Upper lobe of left lung (tissue), 6 donors: ENCODE measurements around the gene CDK6. TPM values are rescaled to one million over a fixed set of nuclear protein-coding genes. Genes with fewer than 3 reads are reported as not detected.

Source experiments
- ATAC-seq, 2 donors: fragments of 200-7000 bp; cut with Tn5 transposase; one replicate each; pipeline ENCODE4 v1.9.1; 2022; ENCODE audit warnings: mild to moderate bottlenecking in 2 of 2, moderate library complexity in 2 of 2; ENCODE audit not compliant: low FRiP score in 2 of 2
- DNase-seq, 2 donors: peaks; one replicate each; pipeline ENCODE4 v3.0.0-alpha.2; 2019 to 2020
- H3K27ac ChIP-seq, 4 donors: fragments of 200-600 bp; sonication (generic); one replicate each; pipeline ENCODE4 v1.5.1; 2016 to 2019
- H3K27me3 ChIP-seq, 4 donors: fragments of 200-600 bp; sonication (generic); one replicate each; pipeline ENCODE4 v1.5.1; 2017 to 2019
- H3K36me3 ChIP-seq, 4 donors: fragments of 200-600 bp; sonication (generic); one replicate each; pipeline ENCODE4 v1.5.1; 2016 to 2019
- H3K4me1 ChIP-seq, 4 donors: fragments of 200-600 bp; sonication (generic); one replicate each; pipeline ENCODE4 v1.5.1; 2018 to 2019
- H3K4me3 ChIP-seq, 4 donors: fragments of 200-600 bp; sonication (generic); one replicate each; pipeline ENCODE4 v1.5.1; 2017 to 2019; ENCODE audit warnings: mild to moderate bottlenecking in 2 of 4, moderate library complexity in 1 of 4
- H3K9me3 ChIP-seq, 4 donors: fragments of 200-600 bp; sonication (generic); one replicate each; pipeline ENCODE4 v1.5.1; 2018 to 2019
- EP300 ChIP-seq, 4 donors: sonication (generic); formaldehyde crosslinking; IDR thresholded peaks; one replicate each; pipeline ENCODE4 v1.5.1; 2017; ENCODE audit warnings: antibody characterized with exemption in 4 of 4, control low read depth in 2 of 4
- POLR2A ChIP-seq, 4 donors: fragments of 450-650 bp; IDR thresholded peaks; one replicate each; pipeline ENCODE4 v1.5.1; 2016 to 2017; ENCODE audit warnings: antibody characterized with exemption in 4 of 4, mild to moderate bottlenecking in 2 of 4
- POLR2AphosphoS5 ChIP-seq, 2 donors: sonication (generic); formaldehyde crosslinking; IDR thresholded peaks; one replicate each; pipeline ENCODE4 v1.5.1; 2017; ENCODE audit warnings: antibody characterized with exemption in 2 of 2
- WGBS, 2 donors: methylation state at CpG; one replicate each; pipeline ENCODE4 v1.1.5; 2017 to 2018; 5-methylcytosine and 5-hydroxymethylcytosine counted together
- total RNA-seq, 6 donors: library from RNA; depleted of rRNA in 4 of 6; stranded (reverse); fragments of >200 nt in 4 of 6; gene quantifications; one replicate each; pipeline versions ENCODE4 v1.1.0 to v1.2.1, GENCODE V29; 2016 to 2021
- TF ChIP-seq, protein P1 (sequence below), 6 experiments: fragments of 450-650 bp in 4 of 6; fragments of 200-600 bp in 2 of 6; sonication (generic) in 2 of 6; IDR thresholded peaks; one replicate each; pipeline ENCODE4 v1.5.1; 2016 to 2019; ENCODE audit warnings: antibody characterized with exemption in 6 of 6
- donor health status: DM: no; HTN: no; CAD: no; lungs with moderate emphysema.
- donor health status: DM: no; HTN: yes; CAD: no; lungs with severe emphysema.

CDK6 gene
- total RNA-seq, 6 donors from 2014 or later, result 15.7 to 26.9 (median 19.9) TPM

DNA sequence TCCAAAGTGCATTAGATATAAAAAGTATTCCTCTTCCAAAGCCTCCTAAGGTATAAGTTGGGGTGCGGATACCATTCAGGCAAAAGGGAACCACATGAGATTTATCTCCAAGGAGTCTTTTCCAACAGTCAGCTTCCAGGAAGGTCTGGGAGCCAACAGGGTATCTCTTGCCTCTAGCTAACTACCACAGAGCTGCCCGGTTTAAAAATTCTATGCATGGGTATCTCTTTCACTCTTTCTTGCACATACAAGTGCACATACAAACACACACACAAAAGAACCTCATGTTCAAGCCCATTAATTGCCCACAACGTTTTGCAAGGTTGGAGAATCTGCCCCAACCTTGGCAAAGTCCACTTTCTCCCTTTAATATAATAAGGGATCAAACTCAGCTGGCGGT lies 80.7 kb downstream of the CDK6 start:
- Histone ChIP-seq H3K4me1 (peaks cover 0 to 6% (median 3%) of the 10 kb centered on the region in 4 donors), H3K4me3 (no peak overlapping the region), H3K27me3 (no peaks in the 10 kb centered on the region), H3K36me3 (no peaks in the 10 kb centered on the region), H3K27ac (no peak overlapping the region), H3K9me3 (no peaks in the 10 kb centered on the region)
- no peak for ATAC-seq
- WGBS, 2 donors, result 62 to 64% methylated on average over 4 of the region's 4 CpGs
- no peak for DNase-seq
- TF ChIP-seq, protein P1, sequence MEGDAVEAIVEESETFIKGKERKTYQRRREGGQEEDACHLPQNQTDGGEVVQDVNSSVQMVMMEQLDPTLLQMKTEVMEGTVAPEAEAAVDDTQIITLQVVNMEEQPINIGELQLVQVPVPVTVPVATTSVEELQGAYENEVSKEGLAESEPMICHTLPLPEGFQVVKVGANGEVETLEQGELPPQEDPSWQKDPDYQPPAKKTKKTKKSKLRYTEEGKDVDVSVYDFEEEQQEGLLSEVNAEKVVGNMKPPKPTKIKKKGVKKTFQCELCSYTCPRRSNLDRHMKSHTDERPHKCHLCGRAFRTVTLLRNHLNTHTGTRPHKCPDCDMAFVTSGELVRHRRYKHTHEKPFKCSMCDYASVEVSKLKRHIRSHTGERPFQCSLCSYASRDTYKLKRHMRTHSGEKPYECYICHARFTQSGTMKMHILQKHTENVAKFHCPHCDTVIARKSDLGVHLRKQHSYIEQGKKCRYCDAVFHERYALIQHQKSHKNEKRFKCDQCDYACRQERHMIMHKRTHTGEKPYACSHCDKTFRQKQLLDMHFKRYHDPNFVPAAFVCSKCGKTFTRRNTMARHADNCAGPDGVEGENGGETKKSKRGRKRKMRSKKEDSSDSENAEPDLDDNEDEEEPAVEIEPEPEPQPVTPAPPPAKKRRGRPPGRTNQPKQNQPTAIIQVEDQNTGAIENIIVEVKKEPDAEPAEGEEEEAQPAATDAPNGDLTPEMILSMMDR (IDR thresholded peaks at IDR 0.05), result no peak
- TF ChIP-seq POLR2AphosphoS5 (IDR thresholded peaks at IDR 0.05) (no peak), EP300 (IDR thresholded peaks at IDR 0.05) (no peak), POLR2A (IDR thresholded peaks at IDR 0.05) (no peak)

DNA sequence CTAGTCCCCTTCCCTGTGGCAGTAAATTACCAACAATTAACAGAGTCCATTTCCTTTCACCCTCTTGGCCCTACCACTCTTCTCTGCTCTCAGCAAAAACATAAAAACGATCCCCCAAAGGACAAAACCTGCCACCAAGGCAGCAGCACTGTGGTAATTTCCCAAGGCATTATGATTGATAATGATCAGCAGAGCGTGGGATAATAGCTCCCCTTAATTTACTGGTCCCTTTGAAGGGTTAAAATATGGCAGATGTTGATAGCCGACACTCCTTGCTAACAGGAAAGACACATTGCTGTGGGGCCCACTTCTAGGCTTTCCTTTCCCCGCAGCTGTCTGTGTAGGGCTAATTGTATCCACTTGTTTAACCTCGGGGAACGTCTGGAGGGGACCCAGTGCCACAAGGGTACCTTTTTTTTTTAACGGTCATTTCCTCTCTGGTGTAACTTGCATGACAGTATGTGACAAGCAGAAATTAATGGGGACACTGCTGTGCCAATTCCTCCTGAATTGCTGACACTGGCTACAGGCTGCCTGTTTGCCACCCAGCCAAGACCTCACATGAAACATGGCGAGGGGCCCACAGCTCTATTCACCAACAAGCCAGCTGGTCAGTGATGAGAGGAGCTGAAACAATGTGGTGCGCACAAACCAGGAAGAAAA lies 81.3 kb downstream of the CDK6 start:
- ATAC-seq, result no peak
- TF ChIP-seq POLR2A (IDR thresholded peaks at IDR 0.05) (no peak), POLR2AphosphoS5 (IDR thresholded peaks at IDR 0.05) (no peak), EP300 (IDR thresholded peaks at IDR 0.05) (no peak)
- TF ChIP-seq, protein P1 (IDR thresholded peaks at IDR 0.05), result no peak
- Histone ChIP-seq H3K27me3 (no peaks in the 10 kb centered on the region), H3K9me3 (no peaks in the 10 kb centered on the region), H3K4me1 (peaks cover 0 to 6% (median 3%) of the 10 kb centered on the region in 4 donors), H3K4me3 (no peak overlapping the region), H3K36me3 (no peaks in the 10 kb centered on the region), H3K27ac (no peak overlapping the region)
- DNase-seq, result peak in 1 of 2 donors; percentile 21
- 40 to 51% methylated on average over 9 of the region's 9 CpGs for WGBS, 2 donors

DNA sequence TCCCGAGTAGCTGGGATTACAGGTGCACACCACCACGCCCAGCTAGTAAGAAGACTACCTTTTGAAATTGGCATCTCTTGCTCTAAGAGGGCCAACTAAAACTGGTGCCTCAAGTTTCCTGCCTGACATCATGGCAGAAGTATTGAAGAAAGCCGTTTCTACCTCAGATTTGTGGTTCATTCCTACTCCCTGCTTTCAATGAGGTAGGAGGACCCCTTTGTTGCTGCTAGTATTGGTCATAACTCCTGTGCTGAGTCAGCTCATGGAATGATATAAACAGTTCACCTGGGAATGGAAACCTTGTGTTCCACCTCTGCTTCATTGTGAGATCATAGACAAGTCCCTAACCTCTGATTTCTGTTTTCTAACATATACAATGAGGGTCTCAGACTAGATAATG lies 82.8 kb downstream of the CDK6 start:
- no peak for TF ChIP-seq EP300 (IDR thresholded peaks at IDR 0.05)
- TF ChIP-seq POLR2AphosphoS5 (IDR thresholded peaks at IDR 0.05), result no peak
- TF ChIP-seq POLR2A (IDR thresholded peaks at IDR 0.05), result no peak
- TF ChIP-seq, protein P1 (IDR thresholded peaks at IDR 0.05), result no peak
- H3K27ac ChIP-seq, result no peak overlapping the region
- no peak overlapping the region for H3K4me3 ChIP-seq
- WGBS, 2 donors, result 82 to 95% methylated on average over 3 of the region's 3 CpGs
- peaks cover 0 to 6% (median 5%) of the 10 kb centered on the region in 4 donors for H3K4me1 ChIP-seq
- H3K9me3 ChIP-seq, result no peaks in the 10 kb centered on the region
- no peak for DNase-seq
- H3K27me3 ChIP-seq, result no peaks in the 10 kb centered on the region
- no peak for ATAC-seq
- no peaks in the 10 kb centered on the region for H3K36me3 ChIP-seq

DNA sequence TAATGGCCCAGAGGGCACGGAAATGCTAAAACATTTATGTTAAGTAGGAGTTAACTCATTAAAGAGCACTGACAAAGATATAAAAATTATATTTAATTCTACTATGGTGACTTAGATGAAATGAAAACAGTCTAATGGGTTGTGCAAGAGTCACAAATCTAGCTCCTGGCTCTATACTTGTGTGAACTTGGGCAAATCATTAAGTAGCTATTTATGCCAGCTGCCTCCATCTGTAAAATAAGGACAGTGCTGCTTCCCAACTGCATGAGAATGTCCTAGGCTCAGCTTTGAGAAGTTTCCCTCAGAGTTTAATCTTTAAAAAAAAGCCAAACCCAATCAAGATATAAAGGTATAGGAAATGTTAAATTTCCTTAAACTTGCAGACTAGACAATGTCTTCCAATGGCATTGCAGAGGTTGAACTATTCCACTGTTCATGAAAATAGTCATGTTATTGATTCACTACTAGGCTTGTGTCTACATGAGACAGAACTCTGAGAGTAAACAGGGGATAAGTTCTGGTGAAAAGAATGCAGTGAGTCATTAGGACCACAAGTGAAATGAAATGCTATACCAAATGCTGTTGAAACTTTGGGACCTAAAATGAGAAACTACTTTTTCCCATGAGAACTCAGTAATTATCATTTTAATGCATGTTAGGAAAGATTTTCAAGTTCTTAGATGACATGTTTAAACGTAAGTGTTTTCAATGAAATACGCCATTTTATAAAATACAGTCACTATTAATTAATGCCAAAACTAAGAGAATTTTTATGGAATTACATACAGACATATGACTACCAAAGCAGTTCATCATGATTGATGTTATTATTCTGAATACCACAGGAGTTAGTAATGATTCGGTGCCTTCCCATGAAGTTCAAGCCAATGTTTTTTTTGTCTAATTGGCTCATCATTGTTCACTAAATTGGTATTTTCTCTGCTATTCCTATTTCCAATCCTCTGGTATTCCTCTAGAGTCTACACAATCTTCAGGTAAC lies 84.2 kb downstream of the CDK6 start:
- WGBS, 2 donors, result 84 to 91% methylated on average over 4 of the region's 4 CpGs

More for the DNA sequence above, 84.2 kb downstream of the CDK6 start:
- DNase-seq, result no peak
- H3K4me1 ChIP-seq, result peaks cover 0 to 6% (median 5%) of the 10 kb centered on the region in 4 donors
- no peaks in the 10 kb centered on the region for H3K36me3 ChIP-seq
- no peak overlapping the region for H3K27ac ChIP-seq
- TF ChIP-seq, protein P1 (IDR thresholded peaks at IDR 0.05), result no peak
- TF ChIP-seq EP300 (IDR thresholded peaks at IDR 0.05), result no peak
- TF ChIP-seq POLR2A (IDR thresholded peaks at IDR 0.05), result no peak
- no peak for TF ChIP-seq POLR2AphosphoS5 (IDR thresholded peaks at IDR 0.05)
- ATAC-seq, result peak in 1 of 2 donors; percentile 78
- no peak overlapping the region for H3K4me3 ChIP-seq
- no peaks in the 10 kb centered on the region for H3K9me3 ChIP-seq
- H3K27me3 ChIP-seq, result no peaks in the 10 kb centered on the region
